GM21825 (cell line): ENCODE results near the gene TRPV4.
"Not testable (repeated sequence)": the region's sequence is repeated elsewhere in the genome, so short reads cannot be mapped to it uniquely, and the experiment has no call there.

Experiments used
- ATAC-seq: cut with Tn5 transposase; IDR thresholded peaks from one replicate; pipeline ENCODE4 v1.9.1; 2021; ENCODE audit warnings: mild to moderate bottlenecking, moderate library complexity; ENCODE audit not compliant: unreplicated experiment

TRPV4 gene

DNA sequence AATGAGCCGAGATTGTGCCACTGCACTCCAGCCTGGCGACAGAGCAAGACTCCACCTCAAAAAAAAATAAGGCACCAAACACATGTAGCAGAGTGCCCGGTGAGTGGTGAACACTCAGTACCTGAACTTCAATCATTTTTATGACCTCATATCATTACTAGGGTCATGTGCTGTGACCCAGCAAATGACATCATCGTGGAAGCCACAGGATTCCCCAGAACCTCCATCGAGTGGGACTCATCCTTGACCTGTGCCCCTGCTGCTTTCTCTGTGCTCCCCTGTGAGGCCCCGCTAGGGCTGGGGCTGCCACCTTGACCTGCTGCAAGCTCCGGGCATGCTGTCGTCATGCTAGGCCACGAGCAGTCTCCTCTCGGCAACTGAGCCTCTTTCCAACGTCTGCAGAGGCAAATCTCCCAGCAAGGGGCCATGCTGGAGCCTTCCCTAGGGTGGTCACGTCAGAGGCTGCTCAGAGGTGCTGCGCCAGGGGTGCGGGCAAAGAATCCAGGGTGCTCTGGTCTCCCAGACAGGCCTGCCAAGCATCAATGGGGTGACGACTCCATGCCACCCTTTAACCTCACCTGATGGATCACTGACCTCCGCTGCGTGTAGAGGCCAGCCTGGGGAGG is 28.6 kb upstream of the TRPV4 start:
- no peak for ATAC-seq

- ATAC-seq, result no peak
Observed at GRCh38 chr12:109860977-109861376, 27.8 kb upstream of the TRPV4 start.

- no peak for ATAC-seq
Observed at GRCh38 chr12:109858764-109859163, 25.6 kb upstream of the TRPV4 start.

DNA sequence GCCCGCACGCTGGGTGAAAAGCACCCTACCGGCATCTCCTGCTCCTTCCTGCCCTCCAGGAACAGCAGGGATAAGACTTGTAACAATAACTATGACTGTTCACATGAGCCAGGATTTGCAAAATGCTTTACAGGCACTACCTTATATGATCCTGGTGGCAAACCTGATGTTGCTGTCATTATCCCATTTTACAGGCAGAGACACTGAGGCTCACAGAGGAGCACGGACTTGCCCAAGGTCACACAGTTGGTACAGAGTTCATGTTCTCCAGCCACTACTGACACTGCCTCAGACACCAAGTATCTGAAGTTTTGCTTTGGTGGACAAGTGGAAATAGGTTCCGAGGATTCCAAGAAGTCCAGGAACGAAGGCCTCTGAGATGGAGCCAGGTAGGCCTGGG is 24.5 kb upstream of the TRPV4 start:
- no peak for ATAC-seq

DNA sequence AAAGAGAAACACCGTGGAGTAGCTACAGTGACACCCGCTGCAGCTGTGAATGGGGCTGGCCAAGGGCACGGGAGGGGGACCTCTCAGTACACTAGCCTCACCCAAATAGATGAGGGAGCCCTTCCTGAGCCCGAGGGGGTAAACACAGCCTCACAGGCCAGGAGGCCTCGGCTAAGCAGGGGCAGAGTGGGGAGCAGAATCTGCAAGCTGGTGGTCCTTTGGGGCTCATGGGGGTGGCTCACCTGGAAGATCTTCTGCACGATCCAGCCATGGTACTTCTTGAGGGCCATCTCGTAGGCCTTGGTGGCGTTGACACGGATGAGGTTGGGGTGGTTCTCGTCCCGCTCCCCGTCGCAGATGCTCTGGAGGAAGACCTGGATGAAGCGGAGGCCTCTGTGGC is 22.2 kb upstream of the TRPV4 start:
- no peak for ATAC-seq

DNA sequence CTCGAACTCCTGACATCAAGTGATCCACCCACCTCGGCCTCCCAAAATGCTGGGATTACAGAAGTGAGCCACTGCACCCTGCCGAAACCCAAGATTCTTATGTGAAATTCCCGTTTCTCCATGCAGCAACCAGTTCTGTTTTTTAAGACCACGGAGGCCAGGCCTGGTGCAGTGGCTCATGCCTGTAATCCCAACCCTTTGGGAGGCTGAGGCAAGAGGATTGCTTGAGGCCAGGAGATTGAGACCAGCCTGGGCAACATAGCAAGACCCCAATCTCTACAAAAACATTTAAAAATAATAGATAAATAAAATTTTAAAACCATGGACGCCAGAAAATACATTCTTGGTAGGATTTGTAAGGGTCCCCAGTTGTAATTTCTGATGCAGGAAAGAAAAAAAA is 17.3 kb upstream of the TRPV4 start:
- ATAC-seq, result not testable (repeated sequence)

GRCh38 chr12:109847142-109847735 is 14.0 kb upstream of the TRPV4 start:
- no peak for ATAC-seq

- ATAC-seq, result no peak
Observed at GRCh38 chr12:109845824-109846205, 12.6 kb upstream of the TRPV4 start.

DNA sequence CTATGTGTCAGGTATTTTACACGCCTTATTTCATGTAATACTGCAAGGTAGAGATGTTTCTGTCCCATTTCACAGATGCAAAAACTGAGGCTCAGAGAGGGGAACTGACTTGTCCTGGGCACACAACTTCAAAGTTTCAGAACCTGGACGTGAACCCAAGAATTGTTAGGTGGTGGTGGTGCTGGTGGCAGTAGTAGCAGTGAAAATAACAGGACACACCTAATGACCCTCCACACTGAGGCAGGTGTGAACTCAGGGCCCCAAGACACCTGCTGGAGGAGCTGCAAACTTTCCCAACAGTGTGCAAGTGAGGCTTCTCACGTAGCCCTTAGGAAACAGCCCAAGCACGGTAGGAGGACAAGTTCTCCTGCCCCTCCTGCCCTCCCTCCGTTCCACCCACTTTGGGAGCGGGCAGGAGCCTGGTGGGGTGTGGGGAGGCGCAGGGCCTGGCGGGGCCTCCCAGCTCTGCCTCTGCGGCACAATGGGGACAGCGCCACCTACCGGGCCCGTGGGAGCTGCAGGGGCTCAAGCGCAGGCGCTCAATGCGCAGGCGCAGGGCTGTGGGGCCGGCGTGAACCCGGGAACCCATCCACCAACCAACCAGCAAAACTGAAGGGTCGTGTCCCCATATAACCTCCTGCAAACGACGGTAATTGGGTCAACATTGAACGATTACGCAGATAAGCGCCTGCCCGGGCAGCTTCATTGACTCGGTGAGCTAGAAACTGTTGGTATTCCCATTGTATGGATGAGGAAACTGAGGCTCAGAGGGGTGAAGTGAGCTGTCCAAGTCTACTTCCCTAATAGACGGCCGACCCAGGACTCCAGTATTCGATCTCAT is 12.0 kb upstream of the TRPV4 start:
- ATAC-seq, result peak; percentile 82

GRCh38 chr12:109844091-109844490 is 10.9 kb upstream of the TRPV4 start:
- no peak for ATAC-seq

GRCh38 chr12:109842021-109842420 is 8.8 kb upstream of the TRPV4 start:
- ATAC-seq, result no peak

DNA sequence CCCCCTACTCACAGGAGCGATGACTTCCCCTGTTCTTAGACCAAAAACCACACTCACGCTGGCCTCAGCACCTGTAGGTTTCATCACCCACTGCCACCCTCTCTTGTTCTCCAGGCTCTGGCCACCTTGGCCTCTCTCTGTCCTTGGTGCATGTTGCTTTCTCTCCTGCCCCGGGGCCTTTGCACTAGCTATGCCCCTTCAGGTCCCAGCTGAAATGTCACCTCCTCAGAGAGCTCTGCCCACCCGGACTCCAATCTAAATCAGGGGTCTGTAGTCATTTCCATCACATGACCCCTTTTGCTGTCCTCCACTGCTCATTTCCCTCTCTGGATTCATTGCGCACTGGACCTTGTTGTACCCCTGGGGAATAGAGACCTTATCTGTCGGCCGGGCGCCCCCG is 8.2 kb upstream of the TRPV4 start:
- no peak for ATAC-seq

GRCh38 chr12:109840305-109841074 is 7.3 kb upstream of the TRPV4 start:
- ATAC-seq, result no peak

DNA sequence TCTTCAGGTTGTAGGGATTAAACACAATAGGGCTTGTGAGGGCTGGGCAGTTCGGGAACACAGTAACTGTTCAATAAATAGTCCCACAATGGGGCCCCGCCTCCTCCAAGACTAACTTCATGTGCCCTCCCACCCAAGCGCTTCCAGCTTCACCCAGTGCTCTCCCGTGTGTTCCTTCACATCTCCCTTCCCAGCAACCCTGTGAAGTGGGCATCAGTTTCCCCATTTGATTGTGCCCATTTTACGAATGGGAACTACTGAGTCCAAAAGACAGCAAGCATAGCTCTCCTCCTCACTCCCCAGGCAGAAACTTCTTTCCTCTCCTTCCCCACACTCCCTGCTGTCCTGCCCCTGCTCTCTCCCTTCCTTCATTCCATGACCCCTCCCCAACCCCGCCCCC is 6.2 kb upstream of the TRPV4 start:
- no peak for ATAC-seq

DNA sequence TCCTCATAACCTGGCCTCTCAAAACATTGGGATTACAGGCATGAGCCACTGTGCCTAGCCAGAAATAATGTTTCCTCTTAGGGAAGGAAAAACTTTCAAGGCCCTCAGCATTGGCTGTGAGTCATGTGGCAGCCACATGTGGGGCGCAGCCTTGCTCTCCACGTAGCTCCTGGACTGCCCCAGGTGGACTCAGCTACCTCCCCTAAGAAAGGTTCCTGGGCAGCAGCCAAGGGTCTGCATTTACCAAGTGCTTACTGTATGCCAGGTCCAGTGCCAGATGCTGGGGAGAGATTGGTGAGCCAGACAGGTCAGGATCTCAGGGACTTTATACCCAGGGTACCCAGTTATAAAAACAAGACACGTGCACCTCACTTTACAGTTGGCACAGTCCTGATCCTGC is 3.7 kb upstream of the TRPV4 start:
- no peak for ATAC-seq

DNA sequence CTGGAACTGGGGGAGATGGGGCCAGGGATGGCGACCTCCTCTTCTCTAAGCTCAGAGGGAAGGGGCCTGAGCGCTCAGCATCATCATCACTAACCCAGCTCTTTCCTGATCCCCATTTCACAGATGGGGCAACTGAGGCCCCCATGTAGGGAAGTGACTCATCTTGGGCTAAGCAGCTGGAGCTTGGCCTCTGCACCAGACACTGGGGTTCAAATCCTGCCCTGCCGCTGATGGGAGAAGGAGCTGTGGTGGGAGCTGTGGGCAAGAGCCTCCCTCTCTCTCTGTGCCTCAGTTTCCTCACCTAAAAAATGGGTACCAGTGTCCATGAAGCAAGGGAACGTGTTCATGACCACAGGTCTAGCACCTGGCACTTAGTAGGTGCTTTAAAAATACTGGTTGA is 2.6 kb upstream of the TRPV4 start:
- ATAC-seq, result no peak

DNA sequence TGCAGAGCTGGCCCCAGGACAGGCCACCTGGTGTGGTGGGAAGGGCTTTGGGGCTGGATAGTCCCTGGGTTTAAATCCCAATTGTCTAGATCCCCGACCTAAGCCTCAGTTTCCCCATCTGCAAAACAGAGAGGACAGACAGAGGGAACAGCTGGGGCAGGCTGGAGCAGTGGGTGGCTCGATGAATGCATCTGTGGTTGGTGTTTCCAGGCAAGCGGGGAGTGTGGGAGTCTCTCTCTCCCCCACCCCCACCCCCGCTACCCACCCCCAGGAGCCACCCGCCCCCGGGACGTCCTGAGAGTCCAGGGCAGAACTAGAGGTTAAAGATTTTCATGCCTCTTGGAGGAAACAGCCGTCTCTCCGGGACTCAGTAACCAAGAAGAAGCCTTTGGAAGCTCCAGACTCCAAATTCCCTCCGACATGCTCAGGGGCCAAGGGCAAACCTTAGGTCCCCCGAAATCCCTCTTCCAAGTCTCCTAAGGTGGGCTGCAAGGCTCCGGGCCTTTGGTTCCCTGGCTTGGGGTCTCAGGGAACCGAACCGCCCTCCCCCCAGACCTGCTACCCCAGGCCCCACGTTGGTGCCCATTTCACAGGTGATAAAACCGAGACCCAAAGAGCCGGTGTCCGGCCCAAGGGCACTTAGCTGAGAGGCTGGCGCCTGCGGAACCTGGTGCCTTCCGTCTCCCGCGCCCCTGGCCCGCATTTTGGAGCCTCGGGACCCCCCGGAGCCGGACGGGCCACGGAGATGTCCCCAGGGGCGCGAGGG is 474 bp downstream of the TRPV4 start:
- ATAC-seq, result no peak

- no peak for ATAC-seq
Observed at GRCh38 chr12:109831929-109832328, 1.3 kb downstream of the TRPV4 start.

DNA sequence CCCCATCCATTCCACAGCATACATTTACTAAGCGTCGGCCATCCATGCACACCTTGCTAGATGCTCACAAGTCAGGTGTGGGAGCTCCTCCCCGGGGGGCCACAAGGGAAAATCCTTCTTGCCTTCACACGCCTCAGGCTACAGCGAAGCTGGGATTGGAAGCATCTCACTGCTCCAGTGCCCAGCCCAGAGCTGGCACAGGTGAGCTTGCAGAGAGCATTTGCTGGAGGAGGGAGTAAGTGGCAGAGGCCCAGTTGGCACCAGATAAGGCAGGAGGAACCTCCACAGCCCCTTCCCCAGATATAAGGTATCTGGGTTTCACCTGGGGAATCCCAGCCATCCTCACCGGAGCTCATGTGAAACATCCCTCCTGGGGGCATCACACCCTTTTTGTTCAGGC is 1.8 kb downstream of the TRPV4 start:
- no peak for ATAC-seq

DNA sequence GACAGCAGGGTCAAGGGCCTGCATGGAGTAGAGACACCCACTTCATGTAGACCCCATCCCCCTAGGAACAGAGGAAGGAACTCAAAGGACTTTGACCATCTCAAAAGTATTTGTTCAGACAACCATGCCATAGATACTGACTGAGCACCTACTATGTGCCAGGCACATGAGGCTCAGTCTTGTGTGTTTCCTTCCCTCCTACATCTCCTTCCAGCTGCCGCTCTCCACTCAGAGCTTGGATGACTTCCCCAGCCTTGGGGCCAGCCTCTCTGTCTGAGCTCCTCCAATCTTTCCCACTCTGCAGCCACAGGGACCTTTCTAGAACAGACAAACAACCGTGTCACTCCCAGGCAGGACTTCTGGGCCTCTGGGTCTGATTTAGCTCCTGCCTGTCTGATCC is 2.5 kb downstream of the TRPV4 start:
- no peak for ATAC-seq

GRCh38 chr12:109830267-109830666 is 2.9 kb downstream of the TRPV4 start:
- ATAC-seq, result no peak
